OCI-LY3 (cell line): ENCODE results near the gene FGGY.

Experiments
- EZH2phosphoT487 ChIP-seq: fragments of 200-600 bp; shearing (Covaris generic); IDR thresholded peaks from 2 replicates; pipeline ENCODE4 v1.6.1; 2018; ENCODE audit warnings: antibody characterized with exemption, mixed run types, low read depth
- TF ChIP-seq, protein P1 (sequence below): fragments of 200-600, 300-600 bp; sonication (generic); IDR thresholded peaks from 2 replicates; pipeline ENCODE4 v1.5.1; 2014; ENCODE audit warnings: antibody characterized with exemption, low read length, low read depth

DNA sequence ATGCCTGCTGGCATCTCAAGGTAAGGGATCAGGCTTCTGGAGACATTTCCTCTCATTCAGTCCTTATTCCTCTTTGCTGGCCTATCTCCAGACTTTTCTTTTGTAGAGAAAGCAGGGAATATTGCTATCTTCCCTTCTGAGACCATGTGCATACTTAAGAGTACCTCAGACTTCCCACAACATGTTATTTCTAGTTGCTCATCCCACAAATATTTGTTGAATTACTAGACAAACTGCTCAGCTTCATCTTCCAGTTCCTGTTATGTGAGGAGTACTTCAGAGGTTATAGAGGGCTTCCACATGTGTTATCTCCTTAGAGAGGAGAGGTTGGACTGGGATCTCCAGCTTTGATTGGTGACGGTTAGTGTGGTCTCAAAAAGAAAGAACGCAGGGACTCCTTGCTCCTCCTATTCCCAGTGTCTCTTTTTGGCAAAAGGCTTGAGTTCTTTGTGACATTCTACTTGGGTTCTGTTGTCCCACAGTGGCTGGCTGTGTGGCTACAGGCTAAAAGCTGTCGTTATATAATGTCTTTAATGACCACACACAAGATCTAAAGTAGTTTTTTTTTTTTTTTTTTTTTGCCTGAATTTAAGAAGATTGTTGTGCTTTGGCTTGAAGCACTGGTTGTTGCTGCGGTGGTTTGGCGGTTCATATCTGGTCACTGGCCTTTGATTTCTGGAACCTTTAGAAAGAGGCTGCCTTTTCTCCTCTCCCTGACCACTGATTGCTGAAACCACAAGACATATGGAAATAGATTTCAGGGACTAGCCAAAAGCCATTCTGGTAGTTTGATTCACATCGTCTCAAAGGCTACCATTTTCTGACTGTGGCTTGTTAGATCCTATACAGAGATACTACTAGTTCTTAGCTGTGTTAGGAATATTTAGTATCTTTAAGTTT lies 78.7 kb downstream of the FGGY start:
- TF ChIP-seq, protein P1, sequence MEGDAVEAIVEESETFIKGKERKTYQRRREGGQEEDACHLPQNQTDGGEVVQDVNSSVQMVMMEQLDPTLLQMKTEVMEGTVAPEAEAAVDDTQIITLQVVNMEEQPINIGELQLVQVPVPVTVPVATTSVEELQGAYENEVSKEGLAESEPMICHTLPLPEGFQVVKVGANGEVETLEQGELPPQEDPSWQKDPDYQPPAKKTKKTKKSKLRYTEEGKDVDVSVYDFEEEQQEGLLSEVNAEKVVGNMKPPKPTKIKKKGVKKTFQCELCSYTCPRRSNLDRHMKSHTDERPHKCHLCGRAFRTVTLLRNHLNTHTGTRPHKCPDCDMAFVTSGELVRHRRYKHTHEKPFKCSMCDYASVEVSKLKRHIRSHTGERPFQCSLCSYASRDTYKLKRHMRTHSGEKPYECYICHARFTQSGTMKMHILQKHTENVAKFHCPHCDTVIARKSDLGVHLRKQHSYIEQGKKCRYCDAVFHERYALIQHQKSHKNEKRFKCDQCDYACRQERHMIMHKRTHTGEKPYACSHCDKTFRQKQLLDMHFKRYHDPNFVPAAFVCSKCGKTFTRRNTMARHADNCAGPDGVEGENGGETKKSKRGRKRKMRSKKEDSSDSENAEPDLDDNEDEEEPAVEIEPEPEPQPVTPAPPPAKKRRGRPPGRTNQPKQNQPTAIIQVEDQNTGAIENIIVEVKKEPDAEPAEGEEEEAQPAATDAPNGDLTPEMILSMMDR = no peak
- TF ChIP-seq EZH2phosphoT487 = no peak
